ENCODE data around the gene IDUA.
A peak's percentile ranks its signal among the peaks of the same experiment; 100 is the strongest.
"Not testable (repeated sequence)": the region's sequence is repeated elsewhere in the genome, so short reads cannot be mapped to it uniquely, and the experiment has no call there.

Gene IDUA

GRCh38 chr4:967113-968104 is 19.4 kb upstream of the IDUA start:
- DNase-seq, result no peak

- DNase-seq, result no peak
Observed at GRCh38 chr4:968221-968620, 18.6 kb upstream of the IDUA start.

- no peak for DNase-seq
Observed at GRCh38 chr4:968621-969394, 18.0 kb upstream of the IDUA start.

- no peak for DNase-seq
Observed at GRCh38 chr4:970046-970745, 16.6 kb upstream of the IDUA start.

- no peak for DNase-seq
Observed at GRCh38 chr4:970854-971520, 15.9 kb upstream of the IDUA start.

GRCh38 chr4:971666-972500 is 15.0 kb upstream of the IDUA start:
- DNase-seq, result no peak

- no peak for DNase-seq
Observed at GRCh38 chr4:972651-973424, 14.0 kb upstream of the IDUA start.

- DNase-seq, result peak; percentile 39
Observed at GRCh38 chr4:973431-974397, 13.1 kb upstream of the IDUA start, which contains the start of gene DGKQ. DGKQ (minus strand) TSS chr4:973569; CDS start chr4:973482, 87 bp downstream.

- no peak for DNase-seq
Observed at GRCh38 chr4:974668-975067, 12.2 kb upstream of the IDUA start.

GRCh38 chr4:976016-976415 is 10.8 kb upstream of the IDUA start:
- DNase-seq, result not testable (repeated sequence)

- DNase-seq, result no peak
Observed at GRCh38 chr4:978957-979701, 7.7 kb upstream of the IDUA start.

GRCh38 chr4:982291-982690 is 4.6 kb upstream of the IDUA start:
- no peak for DNase-seq

- DNase-seq, result no peak
Observed at GRCh38 chr4:982814-983213, 4.0 kb upstream of the IDUA start.

- DNase-seq, result no peak
Observed at GRCh38 chr4:984336-985054, 2.3 kb upstream of the IDUA start.

- peak; percentile 25 for DNase-seq
Observed at GRCh38 chr4:985123-985830, 1.6 kb upstream of the IDUA start.

GRCh38 chr4:986428-986878 is 391 bp upstream of the IDUA start:
- DNase-seq, result no peak
